HEK293 (cell line): ENCODE measurements around the gene TLE4.

ENCODE experiments used
- CTCF ChIA-PET: fragments of 350-600 bp; formaldehyde crosslinking; extraction: SDS; loops from one replicate; lab custom pipeline; 2021; ENCODE audit warnings: antibody characterized with exemption; lab: Yijun Ruan, JAX
- POLR2A ChIA-PET: fragments of 300-600 bp; formaldehyde crosslinking; extraction: SDS; loops from one replicate; lab custom pipeline; 2020; ENCODE audit warnings: antibody characterized with exemption, inconsistent platforms; lab: Yijun Ruan, JAX
- H3K27ac ChIP-seq: fragments of 200-500 bp; sonication (Bioruptor generic); 2 replicates; pipeline ENCODE4 v1.5.1; 2014; ENCODE audit warnings: low read depth, low read length, control low read depth, inconsistent platforms; ENCODE audit errors: extremely low read depth
- H3K36me3 ChIP-seq, 2 experiments: fragments of 200-500 bp in 1 of 2; sonication (Bioruptor generic) in 1 of 2; 1 replicate in 1 of 2; 2 replicates in 1 of 2; pipeline ENCODE4 v1.5.1; 2014 to 2017; ENCODE audit warnings: inconsistent platforms in 2 of 2, low read length in 2 of 2; ENCODE audit not compliant: control insufficient read depth in 2 of 2, insufficient read depth in 1 of 2
- H3K4me1 ChIP-seq: fragments of 200-500 bp; sonication (Bioruptor generic); 2 replicates; pipeline ENCODE4 v1.5.1; 2014; ENCODE audit warnings: mild to moderate bottlenecking, low read length, inconsistent platforms; ENCODE audit not compliant: control insufficient read depth, insufficient read depth
- H3K4me3 ChIP-seq: 2 replicates; pipeline ENCODE4 v1.5.1; 2011; ENCODE audit warnings: low read depth, mild to moderate bottlenecking, control low read depth, low read length, moderate library complexity
- H3K9me3 ChIP-seq: fragments of 200-500 bp; sonication (Bioruptor generic); 2 replicates; pipeline ENCODE4 v1.5.1; 2014; ENCODE audit warnings: low read depth, low read length, inconsistent platforms; ENCODE audit not compliant: control insufficient read depth, insufficient read depth
- REPIN1 ChIP-seq: fragments of 450-650 bp; formaldehyde crosslinking; IDR thresholded peaks from 2 replicates; pipeline ENCODE4 v1.5.1; 2017; ENCODE audit warnings: missing biosample characterization, missing genetic modification characterization, low read depth
- SCRT1 ChIP-seq: fragments of 450-650 bp; formaldehyde crosslinking; IDR thresholded peaks from 2 replicates; pipeline ENCODE4 v1.5.1; 2016; ENCODE audit warnings: missing biosample characterization, missing genetic modification characterization, borderline replicate concordance
- SETDB1 ChIP-seq: IDR thresholded peaks from one replicate; pipeline ENCODE4 v1.6.1; 2017; ENCODE audit warnings: mild to moderate bottlenecking, low read length, moderate library complexity, mixed read lengths; ENCODE audit not compliant: insufficient read length
- TCF7L2 ChIP-seq: IDR thresholded peaks from 2 replicates; pipeline ENCODE4 v1.6.1; 2011; ENCODE audit warnings: low read depth, mild to moderate bottlenecking, inconsistent platforms, low read length, moderate library complexity, borderline replicate concordance
- TRIM28 ChIP-seq: IDR thresholded peaks from 2 replicates; pipeline ENCODE4 v1.6.1; 2011; ENCODE audit warnings: low read length, control low read depth, borderline replicate concordance
- ZFP3 ChIP-seq: fragments of 450-650 bp; formaldehyde crosslinking; IDR thresholded peaks from 2 replicates; pipeline ENCODE4 v1.5.1; 2016; ENCODE audit warnings: low read depth, missing biosample characterization, missing genetic modification characterization
- ZNF133 ChIP-seq: fragments of 450-650 bp; formaldehyde crosslinking; IDR thresholded peaks from 2 replicates; pipeline ENCODE4 v1.5.1; 2016; ENCODE audit warnings: missing biosample characterization, missing genetic modification characterization
- ZNF211 ChIP-seq: fragments of 450-650 bp; formaldehyde crosslinking; IDR thresholded peaks from 2 replicates; pipeline ENCODE4 v1.5.1; 2016; ENCODE audit warnings: low read depth, missing biosample characterization, missing genetic modification characterization
- ZNF324 ChIP-seq: fragments of 450-650 bp; formaldehyde crosslinking; IDR thresholded peaks from 2 replicates; pipeline ENCODE4 v1.5.1; 2016; ENCODE audit warnings: missing biosample characterization, missing genetic modification characterization
- ZNF501 ChIP-seq: fragments of 450-650 bp; formaldehyde crosslinking; IDR thresholded peaks from 2 replicates; pipeline ENCODE4 v1.5.1; 2016; ENCODE audit warnings: missing biosample characterization, missing genetic modification characterization
- ZNF529 ChIP-seq: fragments of 450-650 bp; formaldehyde crosslinking; IDR thresholded peaks from 2 replicates; pipeline ENCODE4 v1.5.1; 2017; ENCODE audit warnings: missing genetic modification characterization, missing biosample characterization; ENCODE audit not compliant: insufficient replicate concordance
- ZNF76 ChIP-seq: fragments of 450-650 bp; formaldehyde crosslinking; IDR thresholded peaks from 2 replicates; pipeline ENCODE4; 2016; ENCODE audit warnings: low read depth, missing biosample characterization, missing genetic modification characterization, borderline replicate concordance
- TF ChIP-seq, protein P1 (sequence below): fragments of 450-650 bp; formaldehyde crosslinking; IDR thresholded peaks from 2 replicates; pipeline ENCODE4 v1.5.1; 2016; ENCODE audit warnings: missing biosample characterization, missing genetic modification characterization
- TF ChIP-seq, protein P2 (sequence below): fragments of 450-650 bp; formaldehyde crosslinking; IDR thresholded peaks from 2 replicates; pipeline ENCODE4 v1.5.1; 2017; ENCODE audit warnings: missing biosample characterization, missing genetic modification characterization
- TF ChIP-seq, protein P3 (sequence below): fragments of 450-650 bp; formaldehyde crosslinking; IDR thresholded peaks from 2 replicates; pipeline ENCODE4 v1.5.1; 2016; ENCODE audit warnings: missing biosample characterization, missing genetic modification characterization

Gene TLE4

DNA sequence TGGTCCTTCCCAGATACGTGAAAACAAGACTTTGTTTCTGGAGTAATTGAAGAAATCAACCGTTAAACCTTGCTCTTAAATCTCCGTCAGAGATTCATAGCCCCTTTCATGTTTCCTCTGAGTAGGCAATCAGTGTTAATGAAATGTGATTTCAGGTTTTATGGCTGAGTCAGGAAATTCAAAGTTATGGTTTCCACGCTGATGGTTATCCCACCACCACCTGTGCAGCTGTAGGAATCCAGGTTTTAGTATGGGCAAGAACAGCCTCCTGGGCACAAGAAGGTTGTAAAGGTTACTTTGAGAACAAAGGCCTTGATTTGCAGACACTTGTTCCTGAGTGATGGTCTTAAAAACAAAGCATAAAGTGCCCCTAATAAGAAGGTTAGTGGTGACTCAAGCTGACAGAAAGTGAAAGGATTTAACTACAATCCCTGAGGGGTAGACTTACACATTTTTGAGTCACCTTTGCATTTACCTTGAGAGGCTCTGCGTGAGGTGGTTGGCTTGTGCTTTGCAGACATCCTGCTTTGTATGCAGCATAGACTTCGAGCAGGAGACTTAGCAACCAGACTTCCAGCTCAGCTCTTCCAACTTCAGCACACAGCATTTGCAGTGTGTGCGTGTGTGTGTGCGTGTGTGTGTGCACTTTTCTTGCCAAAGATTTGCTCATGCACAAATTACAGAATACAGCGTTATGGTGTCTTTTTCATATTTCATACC is 159.6 kb downstream of the TLE4 start:
- Histone ChIP-seq H3K4me1 (no peaks in the 10 kb centered on the region), H3K9me3 (no peaks in the 10 kb centered on the region), H3K27ac (no peak overlapping the region), H3K36me3 (peaks cover 0 to 45% of the 10 kb centered on the region in 2 experiments; a peak in 1 of 3 replicates), H3K4me3 (no peak overlapping the region)
- CTCF ChIA-PET, result no interaction called here
- POLR2A ChIA-PET, result no interaction called here
- TF ChIP-seq, protein P1, sequence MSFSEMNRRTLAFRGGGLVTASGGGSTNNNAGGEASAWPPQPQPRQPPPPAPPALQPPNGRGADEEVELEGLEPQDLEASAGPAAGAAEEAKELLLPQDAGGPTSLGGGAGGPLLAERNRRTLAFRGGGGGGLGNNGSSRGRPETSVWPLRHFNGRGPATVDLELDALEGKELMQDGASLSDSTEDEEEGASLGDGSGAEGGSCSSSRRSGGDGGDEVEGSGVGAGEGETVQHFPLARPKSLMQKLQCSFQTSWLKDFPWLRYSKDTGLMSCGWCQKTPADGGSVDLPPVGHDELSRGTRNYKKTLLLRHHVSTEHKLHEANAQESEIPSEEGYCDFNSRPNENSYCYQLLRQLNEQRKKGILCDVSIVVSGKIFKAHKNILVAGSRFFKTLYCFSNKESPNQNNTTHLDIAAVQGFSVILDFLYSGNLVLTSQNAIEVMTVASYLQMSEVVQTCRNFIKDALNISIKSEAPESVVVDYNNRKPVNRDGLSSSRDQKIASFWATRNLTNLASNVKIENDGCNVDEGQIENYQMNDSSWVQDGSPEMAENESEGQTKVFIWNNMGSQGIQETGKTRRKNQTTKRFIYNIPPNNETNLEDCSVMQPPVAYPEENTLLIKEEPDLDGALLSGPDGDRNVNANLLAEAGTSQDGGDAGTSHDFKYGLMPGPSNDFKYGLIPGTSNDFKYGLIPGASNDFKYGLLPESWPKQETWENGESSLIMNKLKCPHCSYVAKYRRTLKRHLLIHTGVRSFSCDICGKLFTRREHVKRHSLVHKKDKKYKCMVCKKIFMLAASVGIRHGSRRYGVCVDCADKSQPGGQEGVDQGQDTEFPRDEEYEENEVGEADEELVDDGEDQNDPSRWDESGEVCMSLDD (tag by site-specific recombination), result no peak
- TF ChIP-seq, protein P2, sequence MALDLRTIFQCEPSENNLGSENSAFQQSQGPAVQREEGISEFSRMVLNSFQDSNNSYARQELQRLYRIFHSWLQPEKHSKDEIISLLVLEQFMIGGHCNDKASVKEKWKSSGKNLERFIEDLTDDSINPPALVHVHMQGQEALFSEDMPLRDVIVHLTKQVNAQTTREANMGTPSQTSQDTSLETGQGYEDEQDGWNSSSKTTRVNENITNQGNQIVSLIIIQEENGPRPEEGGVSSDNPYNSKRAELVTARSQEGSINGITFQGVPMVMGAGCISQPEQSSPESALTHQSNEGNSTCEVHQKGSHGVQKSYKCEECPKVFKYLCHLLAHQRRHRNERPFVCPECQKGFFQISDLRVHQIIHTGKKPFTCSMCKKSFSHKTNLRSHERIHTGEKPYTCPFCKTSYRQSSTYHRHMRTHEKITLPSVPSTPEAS (tag by site-specific recombination), result peak; percentile 79

DNA sequence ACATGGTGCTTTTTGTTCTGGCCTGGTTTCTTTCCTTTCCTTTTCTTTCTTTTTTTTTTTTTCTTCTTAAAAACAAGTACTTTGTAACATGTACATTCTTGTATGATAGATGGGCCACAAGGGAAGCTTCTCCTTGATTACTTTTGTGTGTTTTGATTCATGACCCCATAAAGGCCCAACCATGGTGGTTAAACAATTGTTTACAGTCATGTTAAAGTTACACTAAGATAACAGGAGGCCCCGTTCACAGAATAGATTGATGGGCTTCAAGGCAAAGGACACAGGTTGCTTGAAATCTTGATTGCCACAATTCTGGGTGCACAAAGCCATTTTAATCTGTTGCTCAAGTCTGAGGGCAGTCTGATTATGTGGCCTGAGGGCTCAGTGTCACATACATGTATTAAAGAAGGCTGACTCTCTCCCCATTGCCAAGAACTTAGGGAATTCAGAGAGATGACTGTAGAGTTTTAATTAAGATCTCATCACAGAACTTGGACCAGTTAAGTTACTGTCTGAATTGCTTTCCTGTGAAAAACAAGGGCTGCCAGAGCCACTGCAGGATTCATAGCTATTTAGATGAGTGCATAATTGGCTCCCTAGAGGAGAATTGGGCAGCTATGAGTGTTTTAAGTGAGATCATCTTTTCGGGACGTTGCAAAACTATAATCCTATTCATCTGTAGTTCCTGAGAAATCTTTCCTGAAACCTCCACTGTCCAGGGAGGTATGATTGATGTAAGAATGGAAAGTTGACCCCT is 163.4 kb downstream of the TLE4 start:
- no peak for TF ChIP-seq ZNF76 (tag by site-specific recombination)
- TF ChIP-seq REPIN1 (tag by site-specific recombination), result no peak
- TF ChIP-seq ZFP3, result no peak
- TF ChIP-seq TCF7L2, result no peak
- TF ChIP-seq ZNF133 (tag by site-specific recombination), result peak; percentile 58; the same call in 1 of the 2 replicates
- TF ChIP-seq TRIM28, result peak; percentile 95
- TF ChIP-seq ZNF501 (tag by site-specific recombination), result no peak
- TF ChIP-seq SCRT1 (tag by site-specific recombination), result no peak
- TF ChIP-seq, protein P3, sequence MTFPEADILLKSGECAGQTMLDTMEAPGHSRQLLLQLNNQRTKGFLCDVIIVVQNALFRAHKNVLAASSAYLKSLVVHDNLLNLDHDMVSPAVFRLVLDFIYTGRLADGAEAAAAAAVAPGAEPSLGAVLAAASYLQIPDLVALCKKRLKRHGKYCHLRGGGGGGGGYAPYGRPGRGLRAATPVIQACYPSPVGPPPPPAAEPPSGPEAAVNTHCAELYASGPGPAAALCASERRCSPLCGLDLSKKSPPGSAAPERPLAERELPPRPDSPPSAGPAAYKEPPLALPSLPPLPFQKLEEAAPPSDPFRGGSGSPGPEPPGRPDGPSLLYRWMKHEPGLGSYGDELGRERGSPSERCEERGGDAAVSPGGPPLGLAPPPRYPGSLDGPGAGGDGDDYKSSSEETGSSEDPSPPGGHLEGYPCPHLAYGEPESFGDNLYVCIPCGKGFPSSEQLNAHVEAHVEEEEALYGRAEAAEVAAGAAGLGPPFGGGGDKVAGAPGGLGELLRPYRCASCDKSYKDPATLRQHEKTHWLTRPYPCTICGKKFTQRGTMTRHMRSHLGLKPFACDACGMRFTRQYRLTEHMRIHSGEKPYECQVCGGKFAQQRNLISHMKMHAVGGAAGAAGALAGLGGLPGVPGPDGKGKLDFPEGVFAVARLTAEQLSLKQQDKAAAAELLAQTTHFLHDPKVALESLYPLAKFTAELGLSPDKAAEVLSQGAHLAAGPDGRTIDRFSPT (tag by site-specific recombination), result no peak
- peak; percentile 46 for TF ChIP-seq SETDB1
- no peak for TF ChIP-seq ZNF211
- TF ChIP-seq ZNF324 (tag by site-specific recombination), result no peak
- no peak for TF ChIP-seq ZNF529 (tag by site-specific recombination)
- ChIA-PET CTCF (interaction anchor here (0.6 kb wide), 1 partner anchor 400 kb away, joined by 3 read pairs; no protein-coding TSS in a partner anchor), POLR2A (no interaction called here)

More for the DNA sequence above, 163.4 kb downstream of the TLE4 start:
- Histone ChIP-seq H3K4me3 (no peak overlapping the region), H3K27ac (no peak overlapping the region), H3K4me1 (no peaks in the 10 kb centered on the region), H3K9me3 (no peaks in the 10 kb centered on the region), H3K36me3 (peaks cover 0 to 7% of the 10 kb centered on the region in 2 experiments; a peak in 1 of 3 replicates)
